WTC11 (cell line): ENCODE results near the gene USP34.

Experiments used
- ATF1 ChIP-seq: sonication (generic); formaldehyde crosslinking; IDR thresholded peaks from 2 replicates; pipeline ENCODE4 v1.8.1; 2023; ENCODE audit warnings: mild to moderate bottlenecking, moderate library complexity, missing genetic modification reagents
- ELF4 ChIP-seq: sonication (generic); formaldehyde crosslinking; IDR thresholded peaks from 2 replicates; pipeline ENCODE4 v1.8.1; 2022; ENCODE audit warnings: low read depth, mild to moderate bottlenecking, moderate library complexity, missing genetic modification reagents
- JUN ChIP-seq: sonication (generic); formaldehyde crosslinking; IDR thresholded peaks from 2 replicates; pipeline ENCODE4 v1.8.0; 2023; ENCODE audit warnings: mild to moderate bottlenecking, missing genetic modification reagents
- NFE2L1 ChIP-seq: sonication (generic); formaldehyde crosslinking; IDR thresholded peaks from 2 replicates; pipeline ENCODE4 v1.8.1; 2023; ENCODE audit warnings: missing genetic modification reagents
- TEAD4 ChIP-seq: sonication (generic); formaldehyde crosslinking; IDR thresholded peaks from 2 replicates; pipeline ENCODE4 v1.8.0; 2022; ENCODE audit warnings: mild to moderate bottlenecking, missing genetic modification reagents
- ZNF232 ChIP-seq: sonication (generic); formaldehyde crosslinking; IDR thresholded peaks from 2 replicates; pipeline ENCODE4 v1.8.0; 2022; ENCODE audit warnings: mild to moderate bottlenecking, missing genetic modification reagents
- ZNF416 ChIP-seq: fragments of 250-450 bp; sonication (Bioruptor Pico); IDR thresholded peaks from 2 replicates; pipeline ENCODE4 v1.9.0; 2021; ENCODE audit warnings: mild to moderate bottlenecking, inconsistent platforms
- TF ChIP-seq, protein P1 (sequence below): sonication (generic); formaldehyde crosslinking; conservative IDR thresholded peaks from 2 replicates; pipeline ENCODE4 v1.8.1; 2022; ENCODE audit warnings: mild to moderate bottlenecking, missing genetic modification reagents
- TF ChIP-seq, protein P2 (sequence below): sonication (generic); formaldehyde crosslinking; IDR thresholded peaks from 2 replicates; pipeline ENCODE4 v1.8.1; 2022; ENCODE audit warnings: mild to moderate bottlenecking, moderate library complexity, missing genetic modification reagents
- TF ChIP-seq, protein P3 (sequence below): sonication (generic); formaldehyde crosslinking; IDR thresholded peaks from 2 replicates; pipeline ENCODE4 v1.8.0; 2023; ENCODE audit warnings: missing genetic modification reagents, mild to moderate bottlenecking, borderline replicate concordance
- TF ChIP-seq, protein P4 (sequence below): fragments of 200-600 bp; IDR thresholded peaks from 2 replicates; pipeline ENCODE4 v1.8.0; 2022; ENCODE audit warnings: antibody characterized with exemption
- TF ChIP-seq, protein P5 (sequence below): sonication (generic); formaldehyde crosslinking; IDR thresholded peaks from 2 replicates; pipeline ENCODE4 v1.8.1; 2023; ENCODE audit warnings: mild to moderate bottlenecking, missing genetic modification reagents
- TF ChIP-seq, protein P6 (sequence below): sonication (generic); formaldehyde crosslinking; IDR thresholded peaks from 2 replicates; pipeline ENCODE4 v1.8.1; 2023; ENCODE audit warnings: mild to moderate bottlenecking, missing genetic modification reagents, moderate library complexity
- TF ChIP-seq, protein P7 (sequence below): sonication (generic); formaldehyde crosslinking; IDR thresholded peaks from 2 replicates; pipeline ENCODE4 v1.8.1; 2023; ENCODE audit warnings: mild to moderate bottlenecking, missing genetic modification reagents, moderate library complexity

DNA sequence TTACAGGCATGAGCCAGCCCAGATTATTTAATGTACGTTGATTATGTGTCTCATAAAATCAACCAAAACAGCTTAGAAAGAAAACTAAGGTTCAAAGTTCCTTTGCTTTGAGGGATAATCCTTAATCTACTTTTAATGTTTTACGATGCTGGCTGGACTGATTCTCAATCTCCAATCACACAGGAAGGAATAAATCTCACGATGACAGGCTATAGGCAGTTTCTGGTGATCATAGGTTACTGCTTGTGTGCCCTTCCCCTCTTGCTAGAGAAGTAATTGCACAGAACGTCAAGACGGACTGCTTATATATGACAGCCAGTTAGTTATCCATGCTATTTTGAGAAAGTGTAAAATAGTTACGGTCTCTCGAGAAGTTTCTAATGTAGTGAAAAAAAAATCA, 265.8 kb downstream of the USP34 start:
- TF ChIP-seq, protein P1, sequence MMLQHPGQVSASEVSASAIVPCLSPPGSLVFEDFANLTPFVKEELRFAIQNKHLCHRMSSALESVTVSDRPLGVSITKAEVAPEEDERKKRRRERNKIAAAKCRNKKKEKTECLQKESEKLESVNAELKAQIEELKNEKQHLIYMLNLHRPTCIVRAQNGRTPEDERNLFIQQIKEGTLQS (CRISPR knock-in tag) = no peak
- no peak for TF ChIP-seq JUN (CRISPR knock-in tag)
- TF ChIP-seq, protein P2, sequence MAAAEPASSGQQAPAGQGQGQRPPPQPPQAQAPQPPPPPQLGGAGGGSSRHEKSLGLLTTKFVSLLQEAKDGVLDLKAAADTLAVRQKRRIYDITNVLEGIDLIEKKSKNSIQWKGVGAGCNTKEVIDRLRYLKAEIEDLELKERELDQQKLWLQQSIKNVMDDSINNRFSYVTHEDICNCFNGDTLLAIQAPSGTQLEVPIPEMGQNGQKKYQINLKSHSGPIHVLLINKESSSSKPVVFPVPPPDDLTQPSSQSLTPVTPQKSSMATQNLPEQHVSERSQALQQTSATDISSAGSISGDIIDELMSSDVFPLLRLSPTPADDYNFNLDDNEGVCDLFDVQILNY = no peak
- TF ChIP-seq, protein P3, sequence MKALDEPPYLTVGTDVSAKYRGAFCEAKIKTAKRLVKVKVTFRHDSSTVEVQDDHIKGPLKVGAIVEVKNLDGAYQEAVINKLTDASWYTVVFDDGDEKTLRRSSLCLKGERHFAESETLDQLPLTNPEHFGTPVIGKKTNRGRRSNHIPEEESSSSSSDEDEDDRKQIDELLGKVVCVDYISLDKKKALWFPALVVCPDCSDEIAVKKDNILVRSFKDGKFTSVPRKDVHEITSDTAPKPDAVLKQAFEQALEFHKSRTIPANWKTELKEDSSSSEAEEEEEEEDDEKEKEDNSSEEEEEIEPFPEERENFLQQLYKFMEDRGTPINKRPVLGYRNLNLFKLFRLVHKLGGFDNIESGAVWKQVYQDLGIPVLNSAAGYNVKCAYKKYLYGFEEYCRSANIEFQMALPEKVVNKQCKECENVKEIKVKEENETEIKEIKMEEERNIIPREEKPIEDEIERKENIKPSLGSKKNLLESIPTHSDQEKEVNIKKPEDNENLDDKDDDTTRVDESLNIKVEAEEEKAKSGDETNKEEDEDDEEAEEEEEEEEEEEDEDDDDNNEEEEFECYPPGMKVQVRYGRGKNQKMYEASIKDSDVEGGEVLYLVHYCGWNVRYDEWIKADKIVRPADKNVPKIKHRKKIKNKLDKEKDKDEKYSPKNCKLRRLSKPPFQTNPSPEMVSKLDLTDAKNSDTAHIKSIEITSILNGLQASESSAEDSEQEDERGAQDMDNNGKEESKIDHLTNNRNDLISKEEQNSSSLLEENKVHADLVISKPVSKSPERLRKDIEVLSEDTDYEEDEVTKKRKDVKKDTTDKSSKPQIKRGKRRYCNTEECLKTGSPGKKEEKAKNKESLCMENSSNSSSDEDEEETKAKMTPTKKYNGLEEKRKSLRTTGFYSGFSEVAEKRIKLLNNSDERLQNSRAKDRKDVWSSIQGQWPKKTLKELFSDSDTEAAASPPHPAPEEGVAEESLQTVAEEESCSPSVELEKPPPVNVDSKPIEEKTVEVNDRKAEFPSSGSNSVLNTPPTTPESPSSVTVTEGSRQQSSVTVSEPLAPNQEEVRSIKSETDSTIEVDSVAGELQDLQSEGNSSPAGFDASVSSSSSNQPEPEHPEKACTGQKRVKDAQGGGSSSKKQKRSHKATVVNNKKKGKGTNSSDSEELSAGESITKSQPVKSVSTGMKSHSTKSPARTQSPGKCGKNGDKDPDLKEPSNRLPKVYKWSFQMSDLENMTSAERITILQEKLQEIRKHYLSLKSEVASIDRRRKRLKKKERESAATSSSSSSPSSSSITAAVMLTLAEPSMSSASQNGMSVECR (CRISPR knock-in tag) = no peak
- TF ChIP-seq, protein P4, sequence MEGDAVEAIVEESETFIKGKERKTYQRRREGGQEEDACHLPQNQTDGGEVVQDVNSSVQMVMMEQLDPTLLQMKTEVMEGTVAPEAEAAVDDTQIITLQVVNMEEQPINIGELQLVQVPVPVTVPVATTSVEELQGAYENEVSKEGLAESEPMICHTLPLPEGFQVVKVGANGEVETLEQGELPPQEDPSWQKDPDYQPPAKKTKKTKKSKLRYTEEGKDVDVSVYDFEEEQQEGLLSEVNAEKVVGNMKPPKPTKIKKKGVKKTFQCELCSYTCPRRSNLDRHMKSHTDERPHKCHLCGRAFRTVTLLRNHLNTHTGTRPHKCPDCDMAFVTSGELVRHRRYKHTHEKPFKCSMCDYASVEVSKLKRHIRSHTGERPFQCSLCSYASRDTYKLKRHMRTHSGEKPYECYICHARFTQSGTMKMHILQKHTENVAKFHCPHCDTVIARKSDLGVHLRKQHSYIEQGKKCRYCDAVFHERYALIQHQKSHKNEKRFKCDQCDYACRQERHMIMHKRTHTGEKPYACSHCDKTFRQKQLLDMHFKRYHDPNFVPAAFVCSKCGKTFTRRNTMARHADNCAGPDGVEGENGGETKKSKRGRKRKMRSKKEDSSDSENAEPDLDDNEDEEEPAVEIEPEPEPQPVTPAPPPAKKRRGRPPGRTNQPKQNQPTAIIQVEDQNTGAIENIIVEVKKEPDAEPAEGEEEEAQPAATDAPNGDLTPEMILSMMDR = no peak
- no peak for TF ChIP-seq ZNF416 (CRISPR knock-in tag)
- TF ChIP-seq, protein P5, sequence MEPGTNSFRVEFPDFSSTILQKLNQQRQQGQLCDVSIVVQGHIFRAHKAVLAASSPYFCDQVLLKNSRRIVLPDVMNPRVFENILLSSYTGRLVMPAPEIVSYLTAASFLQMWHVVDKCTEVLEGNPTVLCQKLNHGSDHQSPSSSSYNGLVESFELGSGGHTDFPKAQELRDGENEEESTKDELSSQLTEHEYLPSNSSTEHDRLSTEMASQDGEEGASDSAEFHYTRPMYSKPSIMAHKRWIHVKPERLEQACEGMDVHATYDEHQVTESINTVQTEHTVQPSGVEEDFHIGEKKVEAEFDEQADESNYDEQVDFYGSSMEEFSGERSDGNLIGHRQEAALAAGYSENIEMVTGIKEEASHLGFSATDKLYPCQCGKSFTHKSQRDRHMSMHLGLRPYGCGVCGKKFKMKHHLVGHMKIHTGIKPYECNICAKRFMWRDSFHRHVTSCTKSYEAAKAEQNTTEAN (CRISPR knock-in tag) = no peak
- TF ChIP-seq NFE2L1 = no peak
- TF ChIP-seq TEAD4 (CRISPR knock-in tag) = no peak
- TF ChIP-seq, protein P6, sequence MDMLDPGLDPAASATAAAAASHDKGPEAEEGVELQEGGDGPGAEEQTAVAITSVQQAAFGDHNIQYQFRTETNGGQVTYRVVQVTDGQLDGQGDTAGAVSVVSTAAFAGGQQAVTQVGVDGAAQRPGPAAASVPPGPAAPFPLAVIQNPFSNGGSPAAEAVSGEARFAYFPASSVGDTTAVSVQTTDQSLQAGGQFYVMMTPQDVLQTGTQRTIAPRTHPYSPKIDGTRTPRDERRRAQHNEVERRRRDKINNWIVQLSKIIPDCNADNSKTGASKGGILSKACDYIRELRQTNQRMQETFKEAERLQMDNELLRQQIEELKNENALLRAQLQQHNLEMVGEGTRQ (CRISPR knock-in tag) = no peak
- TF ChIP-seq, protein P7, sequence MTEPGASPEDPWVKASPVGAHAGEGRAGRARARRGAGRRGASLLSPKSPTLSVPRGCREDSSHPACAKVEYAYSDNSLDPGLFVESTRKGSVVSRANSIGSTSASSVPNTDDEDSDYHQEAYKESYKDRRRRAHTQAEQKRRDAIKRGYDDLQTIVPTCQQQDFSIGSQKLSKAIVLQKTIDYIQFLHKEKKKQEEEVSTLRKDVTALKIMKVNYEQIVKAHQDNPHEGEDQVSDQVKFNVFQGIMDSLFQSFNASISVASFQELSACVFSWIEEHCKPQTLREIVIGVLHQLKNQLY (CRISPR knock-in tag) = no peak
- no peak for TF ChIP-seq ELF4 (CRISPR knock-in tag)
- no peak for TF ChIP-seq ZNF232 (CRISPR knock-in tag)
- TF ChIP-seq ATF1 (CRISPR knock-in tag) = no peak
